ENCODE measurements around the gene ZDHHC14.

ZDHHC14 gene

GRCh38 chr6:157450931-157451742, 70.1 kb downstream of the ZDHHC14 start:
- no peak for DNase-seq (ENCODE audit: low read depth, low spot score)
- H3K4me3 ChIP-seq (ENCODE audit: low read depth, low read length): no peak overlapping the region
- ChIA-PET CTCF (no interaction called here), POLR2A (no interaction called here)
- no peak for TF ChIP-seq CTCF (IDR thresholded peaks at IDR 0.05; ENCODE audit: insufficient read depth, low read length, missing control alignments)

- ChIA-PET POLR2A (no interaction called here), CTCF (no interaction called here)
- H3K4me3 ChIP-seq (ENCODE audit: low read depth, low read length): no peak overlapping the region
- no peak for TF ChIP-seq CTCF (IDR thresholded peaks at IDR 0.05; ENCODE audit: insufficient read depth, low read length, missing control alignments)
- DNase-seq (ENCODE audit: low read depth, low spot score): no peak
These were observed 71.1 kb downstream of the ZDHHC14 start for GRCh38 chr6:157452096-157452495.

GRCh38 chr6:157453131-157453530, 72.1 kb downstream of the ZDHHC14 start:
- ChIA-PET CTCF (no interaction called here), POLR2A (no interaction called here)
- no peak for DNase-seq (ENCODE audit: low read depth, low spot score)

GRCh38 chr6:157453978-157454377, 73.0 kb downstream of the ZDHHC14 start:
- POLR2A ChIA-PET: no interaction called here
- no peak for DNase-seq (ENCODE audit: low read depth, low spot score)
- no peak for TF ChIP-seq CTCF (IDR thresholded peaks at IDR 0.05; ENCODE audit: insufficient read depth, low read length, missing control alignments)
- no peak overlapping the region for H3K4me3 ChIP-seq (ENCODE audit: low read depth, low read length)
- CTCF ChIA-PET: no interaction called here

More at GRCh38 chr6:157453131-157453530, 72.1 kb downstream of the ZDHHC14 start:
- H3K4me3 ChIP-seq (ENCODE audit: low read depth, low read length): no peak overlapping the region
- no peak for TF ChIP-seq CTCF (IDR thresholded peaks at IDR 0.05; ENCODE audit: insufficient read depth, low read length, missing control alignments)

- no peak for DNase-seq (ENCODE audit: low read depth, low spot score)
- ChIA-PET POLR2A (no interaction called here), CTCF (no interaction called here)
- no peak overlapping the region for H3K4me3 ChIP-seq (ENCODE audit: low read depth, low read length)
- TF ChIP-seq CTCF (IDR thresholded peaks at IDR 0.05; ENCODE audit: insufficient read depth, low read length, missing control alignments): no peak
These were observed 74.0 kb downstream of the ZDHHC14 start for GRCh38 chr6:157454762-157455714.

All from AG04449 (cell line).